ENCODE measurements around the gene TRAK1.

TRAK1 gene

DNA sequence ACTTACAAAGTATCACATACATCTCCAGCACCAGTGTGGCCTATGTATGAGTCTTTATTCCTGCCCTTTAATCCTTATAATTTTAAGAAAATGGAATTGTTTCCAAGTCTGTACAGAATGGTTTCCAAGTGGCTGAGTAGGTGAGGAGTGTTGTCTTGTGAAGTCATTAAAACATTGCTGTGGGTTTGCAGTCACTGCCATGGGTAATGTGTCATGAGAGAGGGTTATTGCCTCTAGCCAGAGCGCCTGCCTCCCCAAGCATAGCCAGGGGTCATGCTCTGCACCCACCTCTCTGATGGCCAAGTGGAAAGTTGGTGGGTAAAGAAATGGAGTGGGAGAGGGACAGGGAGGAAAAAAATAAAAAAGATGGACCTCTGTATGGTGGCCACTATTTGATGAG is 25.3 kb downstream of the TRAK1 start:
- TF ChIP-seq, protein P1, sequence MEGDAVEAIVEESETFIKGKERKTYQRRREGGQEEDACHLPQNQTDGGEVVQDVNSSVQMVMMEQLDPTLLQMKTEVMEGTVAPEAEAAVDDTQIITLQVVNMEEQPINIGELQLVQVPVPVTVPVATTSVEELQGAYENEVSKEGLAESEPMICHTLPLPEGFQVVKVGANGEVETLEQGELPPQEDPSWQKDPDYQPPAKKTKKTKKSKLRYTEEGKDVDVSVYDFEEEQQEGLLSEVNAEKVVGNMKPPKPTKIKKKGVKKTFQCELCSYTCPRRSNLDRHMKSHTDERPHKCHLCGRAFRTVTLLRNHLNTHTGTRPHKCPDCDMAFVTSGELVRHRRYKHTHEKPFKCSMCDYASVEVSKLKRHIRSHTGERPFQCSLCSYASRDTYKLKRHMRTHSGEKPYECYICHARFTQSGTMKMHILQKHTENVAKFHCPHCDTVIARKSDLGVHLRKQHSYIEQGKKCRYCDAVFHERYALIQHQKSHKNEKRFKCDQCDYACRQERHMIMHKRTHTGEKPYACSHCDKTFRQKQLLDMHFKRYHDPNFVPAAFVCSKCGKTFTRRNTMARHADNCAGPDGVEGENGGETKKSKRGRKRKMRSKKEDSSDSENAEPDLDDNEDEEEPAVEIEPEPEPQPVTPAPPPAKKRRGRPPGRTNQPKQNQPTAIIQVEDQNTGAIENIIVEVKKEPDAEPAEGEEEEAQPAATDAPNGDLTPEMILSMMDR (IDR thresholded peaks at IDR 0.05; ENCODE audit: insufficient read depth, low read depth, low read length, missing control alignments): no peak
- no peak overlapping the region for H3K4me3 ChIP-seq (ENCODE audit: low read length)
- no peak for DNase-seq (ENCODE audit: low read depth)

- TF ChIP-seq, protein P1 (IDR thresholded peaks at IDR 0.05; ENCODE audit: insufficient read depth, low read depth, low read length, missing control alignments): peak; percentile 78
- DNase-seq (ENCODE audit: low read depth): peak; percentile 53
- H3K4me3 ChIP-seq (ENCODE audit: low read length): no peak overlapping the region
Measured at GRCh38 chr3:42117175-42118008, 26.2 kb downstream of the TRAK1 start.

DNA sequence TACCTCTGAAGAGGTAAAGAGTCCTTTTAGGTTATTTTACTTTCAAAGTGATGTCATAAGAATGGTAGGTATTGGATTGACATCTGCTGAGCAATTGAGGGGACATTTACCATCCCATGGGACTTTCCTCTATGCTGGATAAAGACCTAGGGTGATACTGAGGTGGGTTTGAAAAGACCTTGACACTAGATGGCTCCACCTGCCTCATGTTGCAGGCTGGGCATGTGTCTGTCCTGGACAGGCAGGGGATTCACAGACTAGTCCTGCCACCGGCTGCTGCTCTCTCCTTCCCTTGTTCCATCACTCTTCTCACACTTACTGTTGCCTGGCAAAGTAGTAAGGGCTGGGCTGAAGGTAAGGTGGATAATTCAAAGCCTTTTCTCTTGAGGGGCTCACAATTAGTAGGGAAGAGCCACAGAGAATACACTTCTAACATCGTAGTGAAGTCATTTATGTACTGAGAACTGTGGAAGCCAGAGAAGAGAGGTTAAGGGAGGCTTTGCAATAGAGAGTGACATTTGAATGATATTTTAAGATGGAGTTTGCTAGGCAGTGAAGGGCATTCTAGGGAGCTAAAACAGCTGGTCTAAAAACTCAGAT is 27.7 kb downstream of the TRAK1 start:
- TF ChIP-seq, protein P1 (IDR thresholded peaks at IDR 0.05; ENCODE audit: insufficient read depth, low read depth, low read length, missing control alignments): peak; percentile 54
- peak; percentile 65 for DNase-seq (ENCODE audit: low read depth)
- no peak overlapping the region for H3K4me3 ChIP-seq (ENCODE audit: low read length)

- H3K4me3 ChIP-seq (ENCODE audit: low read length): no peak overlapping the region
- TF ChIP-seq, protein P1 (IDR thresholded peaks at IDR 0.05; ENCODE audit: insufficient read depth, low read depth, low read length, missing control alignments): no peak
- DNase-seq (ENCODE audit: low read depth): no peak
Measured at GRCh38 chr3:42119561-42120355, 28.6 kb downstream of the TRAK1 start.

GRCh38 chr3:42120866-42121265 is 29.7 kb downstream of the TRAK1 start:
- H3K4me3 ChIP-seq (ENCODE audit: low read length): no peak overlapping the region
- DNase-seq (ENCODE audit: low read depth): peak; percentile 88
- TF ChIP-seq, protein P1 (IDR thresholded peaks at IDR 0.05; ENCODE audit: insufficient read depth, low read depth, low read length, missing control alignments): no peak

DNA sequence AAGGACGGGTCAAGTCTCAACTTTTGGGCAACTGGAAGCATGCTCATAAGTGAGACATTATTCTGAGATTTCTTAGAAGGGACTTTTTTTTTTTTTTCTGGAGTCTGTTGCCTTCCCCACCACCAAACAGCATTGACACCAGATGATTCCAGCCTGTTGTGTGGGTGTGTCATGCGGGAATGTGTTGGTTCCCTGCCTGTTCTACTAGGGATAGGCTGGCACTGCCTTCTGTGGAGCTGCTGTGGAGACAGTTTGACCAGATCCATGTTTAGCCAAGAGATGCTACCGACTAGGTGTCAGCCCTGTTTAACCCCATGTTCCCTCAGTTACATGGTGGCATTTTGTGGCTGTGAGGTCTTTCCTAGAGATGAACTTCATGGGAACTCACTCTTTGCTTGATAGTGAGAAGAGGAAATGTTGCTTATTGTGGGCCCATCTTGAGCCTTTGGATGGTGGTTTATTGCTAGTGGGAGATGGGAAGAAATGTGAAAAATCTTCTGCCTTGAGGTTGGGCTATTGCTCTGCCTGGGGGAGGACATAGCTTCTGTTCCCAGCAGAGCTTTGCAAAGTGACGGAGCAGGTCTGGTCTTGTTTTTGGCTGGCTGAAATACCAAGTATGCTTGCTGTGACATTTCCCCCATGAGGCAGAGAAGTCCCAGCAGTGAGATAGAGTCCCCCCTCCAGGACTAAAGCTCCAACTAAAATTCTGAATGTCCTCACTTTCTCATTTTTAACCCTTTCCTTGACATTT is 31.3 kb downstream of the TRAK1 start:
- peak overlapping the region; percentile 7 for H3K4me3 ChIP-seq (ENCODE audit: low read length)
- TF ChIP-seq, protein P1 (IDR thresholded peaks at IDR 0.05; ENCODE audit: insufficient read depth, low read depth, low read length, missing control alignments): no peak
- DNase-seq (ENCODE audit: low read depth): peak; percentile 83

All from epithelial cell of esophagus (primary cell).